IMR-90 (cell line): Measurements from ENCODE around the gene CHRNA1. TPM values are rescaled to one million over a fixed set of nuclear protein-coding genes. Genes with fewer than 3 reads are reported as not detected.
A peak's percentile ranks its signal among the peaks of the same experiment; 100 is the strongest.

Source experiments
- ATAC-seq: fragments of 200-7000 bp; cut with Tn5 transposase; 2 replicates; pipeline ENCODE4 v1.9.1; 2020; ENCODE audit warnings: low read depth, mild to moderate bottlenecking, moderate library complexity
- BruUV-seq: library from RNA; stranded (reverse); fragments of 400-500 nt; replicated peaks from 2 replicates; lab custom pipeline; 2021; lab: Mats Ljungman, UMichigan
- CTCF ChIA-PET: fragments of 300-600 bp; formaldehyde crosslinking; extraction: SDS; loops from one replicate; lab custom pipeline; 2021; ENCODE audit warnings: antibody characterized with exemption; lab: Yijun Ruan, JAX
- POLR2A ChIA-PET: fragments of 300-600 bp; sonication (Branson Sonifier 250); formaldehyde crosslinking; loops from one replicate; lab custom pipeline; 2022; ENCODE audit warnings: antibody characterized with exemption; ENCODE audit not compliant: unreplicated experiment; lab: Charles Lee
- DNase-seq: peaks from one replicate; pipeline ENCODE4 v3.0.0; 2013
- H2AFZ ChIP-seq: replicated peaks from 2 replicates; pipeline ENCODE3; 2013; ENCODE audit warnings: low read length, mild to moderate bottlenecking; ENCODE audit not compliant: poor library complexity
- H2AK5ac ChIP-seq: 2 replicates; pipeline ENCODE4 v1.6.1; 2013; ENCODE audit warnings: low read depth, low read length, inconsistent platforms
- H2AK9ac ChIP-seq: replicated peaks from 2 replicates; pipeline ENCODE3; 2013; ENCODE audit warnings: mild to moderate bottlenecking, low read depth, low read length, moderate library complexity; ENCODE audit not compliant: poor library complexity
- H2BK120ac ChIP-seq: 2 replicates; pipeline ENCODE4 v1.6.1; 2013; ENCODE audit warnings: low read depth, low read length, inconsistent platforms
- H2BK15ac ChIP-seq: 3 replicates; pipeline ENCODE4 v1.6.1; 2013; ENCODE audit warnings: low read depth, low read length, inconsistent platforms
- H2BK20ac ChIP-seq: 2 replicates; pipeline ENCODE4 v1.6.1; 2013; ENCODE audit warnings: low read depth, mild to moderate bottlenecking, inconsistent platforms, low read length, moderate library complexity
- H2BK5ac ChIP-seq: 2 replicates; pipeline ENCODE4 v1.6.1; 2013; ENCODE audit warnings: mild to moderate bottlenecking, low read depth, low read length, inconsistent platforms; ENCODE audit not compliant: poor library complexity, severe bottlenecking
- H3K14ac ChIP-seq: replicated peaks from 2 replicates; pipeline ENCODE4 v1.6.1; 2013; ENCODE audit warnings: low read depth, low read length, inconsistent platforms
- H3K18ac ChIP-seq: 2 replicates; pipeline ENCODE4 v1.6.1; 2013; ENCODE audit warnings: low read depth, low read length, control low read depth
- H3K23ac ChIP-seq: 2 replicates; pipeline ENCODE4 v1.6.1; 2013; ENCODE audit warnings: low read depth, low read length, inconsistent platforms
- H3K27ac ChIP-seq: 2 replicates; pipeline ENCODE4 v1.5.1; 2013; ENCODE audit warnings: mild to moderate bottlenecking, control low read depth, low read length; ENCODE audit not compliant: insufficient read depth
- H3K27me3 ChIP-seq: 2 replicates; pipeline ENCODE4 v1.6.1; 2013; ENCODE audit warnings: low read length; ENCODE audit not compliant: control insufficient read depth, insufficient read depth
- H3K36me3 ChIP-seq: 2 replicates; pipeline ENCODE4 v1.6.1; 2013; ENCODE audit warnings: low read length, mixed read lengths; ENCODE audit not compliant: control insufficient read depth, insufficient read depth
- H3K4ac ChIP-seq: 2 replicates; pipeline ENCODE4 v1.6.1; 2013; ENCODE audit warnings: low read depth, low read length, inconsistent platforms
- H3K4me1 ChIP-seq: 2 replicates; pipeline ENCODE4 v1.6.1; 2013; ENCODE audit warnings: low read length, mixed read lengths; ENCODE audit not compliant: control insufficient read depth, insufficient read depth
- H3K4me2 ChIP-seq: 2 replicates; pipeline ENCODE4 v1.6.1; 2013; ENCODE audit warnings: low read depth, mild to moderate bottlenecking, control low read depth, low read length, moderate library complexity
- H3K4me3 ChIP-seq: 2 replicates; pipeline ENCODE4 v1.5.1; 2013; ENCODE audit warnings: low read depth, mild to moderate bottlenecking, control low read depth, low read length, moderate library complexity; ENCODE audit not compliant: insufficient read depth
- H3K56ac ChIP-seq: 2 replicates; pipeline ENCODE4 v1.6.1; 2013; ENCODE audit warnings: low read length, inconsistent platforms; ENCODE audit not compliant: insufficient read depth; ENCODE audit errors: extremely low read depth
- H3K79me1 ChIP-seq, 2 experiments: 2 replicates each; pipeline ENCODE4 v1.6.1; 2013; ENCODE audit warnings: low read length in 2 of 2, inconsistent platforms in 1 of 2, low read depth in 1 of 2
- H3K9ac ChIP-seq: 2 replicates; pipeline ENCODE4 v1.6.1; 2013; ENCODE audit warnings: low read depth, low read length, control low read depth
- H3K9me1 ChIP-seq: 2 replicates; pipeline ENCODE4 v1.6.1; 2013; ENCODE audit warnings: low read length, inconsistent platforms; ENCODE audit not compliant: insufficient read depth
- H3K9me3 ChIP-seq: 2 replicates; pipeline ENCODE4 v1.6.1; 2013; ENCODE audit warnings: low read length; ENCODE audit not compliant: control insufficient read depth, insufficient read depth
- H4K20me1 ChIP-seq: 2 replicates; pipeline ENCODE4 v1.6.1; 2013; ENCODE audit warnings: low read length, inconsistent platforms; ENCODE audit not compliant: insufficient read depth
- H4K5ac ChIP-seq: 2 replicates; pipeline ENCODE4 v1.6.1; 2013; ENCODE audit warnings: mild to moderate bottlenecking, low read depth, low read length, control low read depth
- H4K8ac ChIP-seq, 2 experiments: 2 replicates each; pipeline ENCODE4 v1.6.1; 2013; ENCODE audit warnings: low read depth in 2 of 2, low read length in 2 of 2, control low read depth in 1 of 2, inconsistent platforms in 1 of 2
- H4K91ac ChIP-seq: 2 replicates; pipeline ENCODE4 v1.6.1; 2013; ENCODE audit warnings: low read depth, low read length, inconsistent platforms; ENCODE audit not compliant: insufficient read depth
- CEBPB ChIP-seq: IDR thresholded peaks from 2 replicates; pipeline ENCODE4 v1.6.1; 2012; ENCODE audit warnings: low read depth, low read length, improper control_type of control experiment
- MAFK ChIP-seq: IDR thresholded peaks from 2 replicates; pipeline ENCODE4 v1.6.1; 2012; ENCODE audit warnings: low read depth, low read length, improper control_type of control experiment
- dilution Hi-C: fragments of 300-500 bp; cut with HindIII; formaldehyde crosslinking; loops from one replicate; pipeline ENCODE4 v1.14.3; 2018; ENCODE audit warnings: low sequenced_read_pairs; ENCODE audit not compliant: unreplicated experiment
- in situ Hi-C: fragments of 300-500 bp; cut with MboI; formaldehyde crosslinking; loops from 3 replicates; pipeline ENCODE4 v1.14.3; 2019; ENCODE audit warnings: low sequenced_read_pairs, inconsistent platforms, mixed read lengths
- intact Hi-C: fragments of 100-400 bp; cut with micrococcal nuclease; formaldehyde crosslinking; loops from 2 replicates; pipeline ENCODE4 v1.10.0; 2022
- polyA plus RNA-seq, 3 experiments: library from polyadenylated mRNA; depleted of rRNA; stranded (reverse); fragments of >200 nt; gene quantifications; 2 replicates each; pipeline ENCODE4 v1.2.3, GENCODE V29; 2012; ENCODE audit warnings: low replicate concordance in 1 of 3
- total RNA-seq: library from RNA; depleted of rRNA; stranded (reverse); fragments of >200 nt; gene quantifications from 2 replicates; pipeline ENCODE4 v1.2.3, GENCODE V29; 2012

Gene CHRNA1
- total and polyA plus RNA-seq, 2 of the 4 experiments (the other 2 are of a cell fraction) = 0.75 to 0.90 TPM

DNA sequence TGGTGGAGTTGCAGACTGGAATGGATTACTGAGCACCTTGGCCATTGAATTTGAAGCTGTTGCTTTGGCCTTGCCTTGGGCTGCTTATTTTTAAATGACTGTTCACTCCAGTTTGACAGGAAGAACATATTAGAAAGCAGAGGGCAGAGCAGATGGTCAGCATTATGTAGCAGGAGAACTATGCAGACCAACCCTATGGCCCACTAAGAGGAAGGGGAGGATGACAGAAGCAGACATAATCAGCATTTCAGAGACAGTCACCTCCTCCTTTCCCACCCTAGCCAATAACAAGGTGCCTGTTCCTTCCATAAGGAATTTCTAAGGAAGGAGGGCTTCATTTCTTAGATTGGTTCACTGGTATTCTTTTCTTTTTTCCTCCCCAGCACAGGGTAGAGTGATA, 2.4 kb downstream of the CHRNA1 start:
- BruUV-seq = no TSS peak

More for the DNA sequence above, 2.4 kb downstream of the CHRNA1 start:
- Histone ChIP-seq H2BK5ac (peak overlapping the region; percentile 87), H3K9me1 (peaks cover 22% of the 10 kb centered on the region), H3K27ac (no peak overlapping the region), H3K18ac (peak overlapping the region; percentile 21; the same call in 1 of the 2 replicates), H2AK9ac (no peak overlapping the region), H2AFZ (peak overlapping the region; percentile 16), H3K56ac (no peak overlapping the region), H2BK120ac (peak overlapping the region; percentile 52), H3K4ac (peak overlapping the region; percentile 61), H3K9me3 (no peaks in the 10 kb centered on the region), H3K4me2 (no peak overlapping the region; the same call in 1 of the 2 replicates), H2BK20ac (peak overlapping the region; percentile 44), H4K5ac (no peak overlapping the region), H4K8ac (peak overlapping the region in 1 of 2 experiments; percentile 20; a peak in 1 of 4 replicates), H4K20me1 (no peaks in the 10 kb centered on the region), H3K9ac (no peak overlapping the region), H2AK5ac (no peak overlapping the region; the same call in 1 of the 2 replicates), H4K91ac (0 out of 2 replicates have a peak overlapping the region, but pooled peaks have one; percentile 13), H3K14ac (peak overlapping the region; percentile 17; the same call in 1 of the 2 replicates), H3K79me1 (0 out of 4 replicates have a peak, but pooled peaks cover 0 to 4% of the 10 kb centered on the region in 2 experiments), H3K27me3 (no peaks in the 10 kb centered on the region), H3K4me1 (peaks cover 19% of the 10 kb centered on the region), H3K36me3 (no peaks in the 10 kb centered on the region), H2BK15ac (peak overlapping the region; percentile 28; the same call in 2 of the 3 replicates), H3K4me3 (no peak overlapping the region), H3K23ac (no peak overlapping the region; the same call in 1 of the 2 replicates)
- DNase-seq (peak; percentile 86), ATAC-seq (peak; percentile 66)
- intact Hi-C loops = loop anchor here (5.0 kb wide), 1 partner anchor 335 kb away; no protein-coding TSS in a partner anchor
- dilution Hi-C loops = loop anchor here (25.0 kb wide), 1 partner anchor 225 kb away; no protein-coding TSS in a partner anchor
- TF ChIP-seq MAFK (peak; percentile 53; the same call in 1 of the 2 replicates), CEBPB (no peak)
- in situ Hi-C loops = no loop called here
- ChIA-PET POLR2A (no interaction called here), CTCF (interaction anchor here (1.4 to 1.9 kb wide), 4 partner anchors 9 to 224 kb away, joined by 5 to 7 read pairs (median 6); no protein-coding TSS in a partner anchor)
